ENCODE measurements around the gene SNTG2. TPM values are rescaled to one million over a fixed set of nuclear protein-coding genes. Genes with fewer than 3 reads are reported as not detected.

The SNTG2 gene
- total and polyA plus RNA-seq, 2 donors (not counting 3 experiments of a cell fraction or from before 2014, with no cell fraction given), result not detected

DNA sequence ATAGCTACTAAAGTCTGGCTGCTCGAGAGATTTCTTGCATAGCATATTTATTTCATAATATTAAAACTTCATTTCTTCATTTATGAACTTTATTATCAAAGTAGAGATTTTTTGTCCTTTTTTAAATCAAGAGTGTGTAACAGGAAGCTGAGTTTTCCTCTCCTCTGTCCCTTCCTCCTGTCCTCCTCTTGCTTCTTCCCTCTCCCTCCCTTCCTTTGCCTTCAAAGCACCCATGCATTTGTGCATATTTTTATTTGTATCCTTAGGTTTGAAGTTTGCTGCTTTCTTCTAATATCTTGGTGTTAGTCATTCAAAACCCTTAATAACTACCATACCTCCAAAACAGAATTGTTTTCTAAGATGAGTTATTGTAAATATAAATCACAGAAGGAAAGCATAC, 174.6 kb downstream of the SNTG2 start:
- H3K9me1 ChIP-seq (replicated peaks; ENCODE audit: control insufficient read depth, extremely low read depth, insufficient read depth, low read length), result no peaks in the 10 kb centered on the region
- CTCF ChIA-PET, result no interaction called here
- H3K27me3 ChIP-seq (ENCODE audit: control insufficient read depth in 2 of 2, insufficient read depth in 2 of 2, low read length in 2 of 2), result no peaks in the 10 kb centered on the region
- intact Hi-C loops (cut with micrococcal nuclease), result no loop called here
- no peak overlapping the region for H3K4me3 ChIP-seq (replicated peaks in 1 of 3; ENCODE audit: insufficient read depth in 1 of 3, low read depth in 1 of 3, low read length in 3 of 3)
- H2AFZ ChIP-seq (ENCODE audit: low read depth, low read length), result no peak overlapping the region
- no peak for DNase-seq (ENCODE audit: low read depth, low spot score)
- no peak overlapping the region for H3K9ac ChIP-seq (replicated peaks; ENCODE audit: extremely low read depth, insufficient read depth, low read length)
- no peak overlapping the region for H3K27ac ChIP-seq (ENCODE audit: insufficient read depth, low read depth, low read length)
- H3K79me2 ChIP-seq (ENCODE audit: control insufficient read depth, insufficient read depth, low read length), result no peaks in the 10 kb centered on the region
- no peaks in the 10 kb centered on the region for H3K36me3 ChIP-seq (ENCODE audit: control insufficient read depth in 2 of 2, extremely low read depth in 1 of 2, insufficient read depth in 2 of 2, low read length in 2 of 2)
- BruUV-seq (replicated peaks), result no TSS peak
- H3K4me2 ChIP-seq (ENCODE audit: insufficient read depth, low read length), result no peak overlapping the region
- POLR2A ChIA-PET, result no interaction called here
- no peak for FAIRE-seq
- no peak for TF ChIP-seq JUN (IDR thresholded peaks at IDR 0.05; ENCODE audit: borderline replicate concordance, insufficient read depth, insufficient read length, low read depth)
- TF ChIP-seq, protein P1, sequence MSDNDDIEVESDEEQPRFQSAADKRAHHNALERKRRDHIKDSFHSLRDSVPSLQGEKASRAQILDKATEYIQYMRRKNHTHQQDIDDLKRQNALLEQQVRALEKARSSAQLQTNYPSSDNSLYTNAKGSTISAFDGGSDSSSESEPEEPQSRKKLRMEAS (IDR thresholded peaks at IDR 0.05; ENCODE audit: insufficient read depth, insufficient read length), result no peak
- TF ChIP-seq GATA2 (IDR thresholded peaks at IDR 0.05; ENCODE audit: insufficient read depth, insufficient read length, low read depth, low read length), result no peak
- TF ChIP-seq MYC (IDR thresholded peaks at IDR 0.05; ENCODE audit: low read depth, low read length), result no peak
- TF ChIP-seq, protein P2, sequence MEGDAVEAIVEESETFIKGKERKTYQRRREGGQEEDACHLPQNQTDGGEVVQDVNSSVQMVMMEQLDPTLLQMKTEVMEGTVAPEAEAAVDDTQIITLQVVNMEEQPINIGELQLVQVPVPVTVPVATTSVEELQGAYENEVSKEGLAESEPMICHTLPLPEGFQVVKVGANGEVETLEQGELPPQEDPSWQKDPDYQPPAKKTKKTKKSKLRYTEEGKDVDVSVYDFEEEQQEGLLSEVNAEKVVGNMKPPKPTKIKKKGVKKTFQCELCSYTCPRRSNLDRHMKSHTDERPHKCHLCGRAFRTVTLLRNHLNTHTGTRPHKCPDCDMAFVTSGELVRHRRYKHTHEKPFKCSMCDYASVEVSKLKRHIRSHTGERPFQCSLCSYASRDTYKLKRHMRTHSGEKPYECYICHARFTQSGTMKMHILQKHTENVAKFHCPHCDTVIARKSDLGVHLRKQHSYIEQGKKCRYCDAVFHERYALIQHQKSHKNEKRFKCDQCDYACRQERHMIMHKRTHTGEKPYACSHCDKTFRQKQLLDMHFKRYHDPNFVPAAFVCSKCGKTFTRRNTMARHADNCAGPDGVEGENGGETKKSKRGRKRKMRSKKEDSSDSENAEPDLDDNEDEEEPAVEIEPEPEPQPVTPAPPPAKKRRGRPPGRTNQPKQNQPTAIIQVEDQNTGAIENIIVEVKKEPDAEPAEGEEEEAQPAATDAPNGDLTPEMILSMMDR (IDR thresholded peaks at IDR 0.05; ENCODE audit: extremely low read depth in 1 of 2, insufficient read depth in 1 of 2, low read depth in 1 of 2, low read length in 2 of 2), result no peak
- TF ChIP-seq FOS (IDR thresholded peaks at IDR 0.05; ENCODE audit: borderline replicate concordance, insufficient read depth, low read length), result no peak
- no peak for TF ChIP-seq POLR2AphosphoS5 (IDR thresholded peaks at IDR 0.05; ENCODE audit: insufficient read depth, low read depth, low read length)
- TF ChIP-seq EZH2 (IDR thresholded peaks at IDR 0.05; ENCODE audit: borderline replicate concordance, low read depth, low read length, severe bottlenecking), result no peak
- no peaks in the 10 kb centered on the region for H4K20me1 ChIP-seq (replicated peaks; ENCODE audit: control insufficient read depth, extremely low read depth, insufficient read depth, low read length)
- H3K4me1 ChIP-seq (ENCODE audit: control insufficient read depth, extremely low read depth, insufficient read depth, low read length), result no peaks in the 10 kb centered on the region
- dilution Hi-C loops (cut with MboI; ENCODE audit: extremely low pct_ligation_motif_present, low sequenced_read_pairs), result no loop called here
- H3K9me3 ChIP-seq (replicated peaks; ENCODE audit: control insufficient read depth, insufficient read depth, low read length), result peaks cover 5% of the 10 kb centered on the region
